A549 (cell line): ENCODE results near the gene CD300LF. TPM values are rescaled to one million over a fixed set of nuclear protein-coding genes. Genes with fewer than 3 reads are reported as not detected.
A peak's percentile ranks its signal among the peaks of the same experiment; 100 is the strongest.

Experiments used
- ATAC-seq, 2 experiments: fragments of 200-7000 bp in 1 of 2; fragments of >200 bp in 1 of 2; cut with Nextera tagmentation in 1 of 2; cut with Tn5 transposase in 1 of 2; 3 replicates each; pipeline versions ENCODE4 v1.8.0 to v1.9.1; 2018 to 2020; ENCODE audit warnings: mild to moderate bottlenecking in 1 of 2, moderate library complexity in 1 of 2
- CTCF ChIA-PET: fragments of 300-600 bp; sonication (Branson Sonifier 250); formaldehyde crosslinking; extraction: SDS; loops from one replicate; lab custom pipeline; 2021; ENCODE audit warnings: antibody characterized with exemption, inconsistent platforms; lab: Yijun Ruan, JAX
- POLR2A ChIA-PET: fragments of 350-600 bp; formaldehyde crosslinking; extraction: SDS; loops from one replicate; lab custom pipeline; 2021; ENCODE audit warnings: antibody characterized with exemption, inconsistent platforms; lab: Yijun Ruan, JAX
- DNase-seq, 2 experiments: peaks; one replicate each; pipeline versions ENCODE4 v3.0.0 to v3.0.0-alpha.2; 2011 to 2016; ENCODE audit warnings: low read depth in 1 of 2, low spot score in 1 of 2
- FAIRE-seq: peaks from 2 replicates; lab custom pipeline; 2011; peaks lifted over from hg19 to GRCh38; lab: Jason Lieb, UNC
- H3K27ac ChIP-seq, 2 experiments: fragments of >200 bp; sonication (Bioruptor Twin); formaldehyde crosslinking; 3 replicates each; pipeline ENCODE4 v1.5.1; 2016 to 2017
- H3K4me1 ChIP-seq: fragments of >200 bp; sonication (Bioruptor Twin); formaldehyde crosslinking; 3 replicates; pipeline ENCODE4 v1.6.1; 2016
- H3K4me2 ChIP-seq: fragments of >200 bp; sonication (Bioruptor Twin); formaldehyde crosslinking; 3 replicates; pipeline ENCODE4 v1.6.1; 2016
- H3K4me3 ChIP-seq: fragments of >200 bp; sonication (Bioruptor Twin); formaldehyde crosslinking; 3 replicates; pipeline ENCODE4 v1.5.1; 2016
- H3K9me3 ChIP-seq: fragments of >200 bp; sonication (Bioruptor Twin); formaldehyde crosslinking; 3 replicates; pipeline ENCODE4 v1.6.1; 2016
- CBX8 ChIP-seq: fragments of 200-600 bp; sonication (generic); IDR thresholded peaks from 2 replicates; pipeline ENCODE4 v1.6.1; 2016
- CEBPB ChIP-seq, 2 experiments: fragments of >200 bp in 1 of 2; sonication (Bioruptor Twin) in 1 of 2; formaldehyde crosslinking in 1 of 2; IDR thresholded peaks; 2 replicates each; pipeline ENCODE4 v1.6.1; 2012 to 2016
- CHD2 ChIP-seq: fragments of 150-350 bp; IDR thresholded peaks from 2 replicates; pipeline ENCODE4 v1.6.1; 2014; ENCODE audit warnings: low read length; ENCODE audit not compliant: partially characterized antibody
- EHF ChIP-seq: fragments of 250-450 bp; sonication (Bioruptor Pico); IDR thresholded peaks from 2 replicates; pipeline ENCODE4 v1.5.0; 2020; ENCODE audit warnings: mild to moderate bottlenecking
- EHMT2 ChIP-seq: fragments of 200-600 bp; sonication (generic); IDR thresholded peaks from 2 replicates; pipeline ENCODE4 v1.6.1; 2016; ENCODE audit warnings: antibody characterized with exemption, low read depth, mild to moderate bottlenecking, moderate library complexity
- FOSL2 ChIP-seq, 2 experiments: fragments of 450-650 bp in 1 of 2; fragments of >200 bp in 1 of 2; sonication (Bioruptor Twin) in 1 of 2; formaldehyde crosslinking; IDR thresholded peaks; 2 replicates each; pipeline versions ENCODE4 v1.5.0 to v1.6.1; 2016 to 2020; ENCODE audit warnings: mild to moderate bottlenecking in 1 of 2, moderate library complexity in 1 of 2
- HDAC2 ChIP-seq: fragments of 200-600 bp; sonication (generic); IDR thresholded peaks from 2 replicates; pipeline ENCODE4 v1.6.1; 2016
- HOXB13 ChIP-seq: fragments of 250-450 bp; sonication (Bioruptor Pico); IDR thresholded peaks from 2 replicates; pipeline ENCODE4 v1.5.0; 2020; ENCODE audit warnings: low read depth, mild to moderate bottlenecking, moderate library complexity
- JUN ChIP-seq, 2 experiments: fragments of >200 bp; sonication (Bioruptor Twin); formaldehyde crosslinking; IDR thresholded peaks; 2 replicates in 1 of 2; 3 replicates in 1 of 2; pipeline ENCODE4 v1.6.1; 2016 to 2017
- KDM1A ChIP-seq: fragments of 200-600 bp; sonication (generic); IDR thresholded peaks from 2 replicates; pipeline ENCODE4 v1.6.1; 2016; ENCODE audit warnings: low read depth, mild to moderate bottlenecking
- NFE2L2 ChIP-seq: fragments of 150-350 bp; conservative IDR thresholded peaks from 2 replicates; pipeline ENCODE4 v1.6.1; 2014; ENCODE audit warnings: low read length
- NPAS2 ChIP-seq: fragments of 250-450 bp; sonication (Bioruptor Pico); IDR thresholded peaks from 2 replicates; pipeline ENCODE4 v1.8.0; 2022; ENCODE audit warnings: mild to moderate bottlenecking, moderate library complexity, borderline replicate concordance
- NR3C1 ChIP-seq: fragments of >200 bp; sonication (Bioruptor Twin); formaldehyde crosslinking; IDR thresholded peaks from 3 replicates; pipeline ENCODE4 v1.6.1; 2017
- POLR2AphosphoS2 ChIP-seq: conservative IDR thresholded peaks from 2 replicates; pipeline ENCODE4 v1.6.1; 2012; ENCODE audit warnings: low read length, improper control_type of control experiment, inconsistent platforms
- RAD21 ChIP-seq, 2 experiments: fragments of >200 bp in 1 of 2; sonication (Bioruptor Twin) in 1 of 2; formaldehyde crosslinking in 1 of 2; IDR thresholded peaks in 1 of 2; conservative IDR thresholded peaks in 1 of 2; 2 replicates in 1 of 2; 3 replicates in 1 of 2; pipeline ENCODE4 v1.6.1; 2012 to 2018; ENCODE audit warnings: inconsistent platforms in 1 of 2
- RCOR1 ChIP-seq: fragments of 150-350 bp; IDR thresholded peaks from 2 replicates; pipeline ENCODE4 v1.6.1; 2014; ENCODE audit warnings: antibody characterized with exemption, low read length, low read depth
- RFX5 ChIP-seq: fragments of 450-650 bp; IDR thresholded peaks from 2 replicates; pipeline ENCODE4 v1.7.1; 2014; ENCODE audit warnings: antibody characterized with exemption, mild to moderate bottlenecking, moderate library complexity
- RNF2 ChIP-seq: fragments of 200-600 bp; sonication (generic); IDR thresholded peaks from 2 replicates; pipeline ENCODE4 v1.6.1; 2016; ENCODE audit warnings: low read depth, mild to moderate bottlenecking, antibody characterized with exemption, moderate library complexity, borderline replicate concordance
- SREBF2 ChIP-seq: fragments of 450-650 bp; IDR thresholded peaks from 2 replicates; pipeline ENCODE4 v1.6.1; 2014; ENCODE audit warnings: mild to moderate bottlenecking, moderate library complexity
- TFCP2L1 ChIP-seq: fragments of 250-450 bp; sonication (Bioruptor Pico); IDR thresholded peaks from 2 replicates; pipeline ENCODE4 v1.5.0; 2021; ENCODE audit warnings: mild to moderate bottlenecking
- WGBS: methylation state at CpG from one replicate; pipeline ENCODE4 v1.1.6; 2017; ENCODE audit errors: missing lambda C conversion rate; 5-methylcytosine and 5-hydroxymethylcytosine counted together
- polyA plus RNA-seq, 4 experiments: library from polyadenylated mRNA; depleted of rRNA in 3 of 4; stranded (reverse); fragments of >200 nt; fragmentation: RNase III in 1 of 4; extraction: RNeasy Plus Mini Kit Qiagen cat#74134 plus additional on column Dnase treatment in 1 of 4; gene quantifications; 2 replicates in 3 of 4; 3 replicates in 1 of 4; pipeline ENCODE4 v1.2.3, GENCODE V29; 2011 to 2017
- TF ChIP-seq, protein P1 (sequence below): fragments of 150-350 bp; IDR thresholded peaks from 2 replicates; pipeline ENCODE4 v1.6.1; 2014; ENCODE audit warnings: low read depth, mild to moderate bottlenecking, low read length
- TF ChIP-seq, protein P2 (sequence below): IDR thresholded peaks from 2 replicates; pipeline ENCODE4 v1.6.1; 2012
- TF ChIP-seq, protein P3 (sequence below): IDR thresholded peaks from 2 replicates; pipeline ENCODE4 v1.6.1; 2012; ENCODE audit warnings: low read depth, borderline replicate concordance

The CD300LF gene
- polyA plus RNA-seq, 2 of the 4 experiments (the other 2 are of a cell fraction) = not detected

DNA sequence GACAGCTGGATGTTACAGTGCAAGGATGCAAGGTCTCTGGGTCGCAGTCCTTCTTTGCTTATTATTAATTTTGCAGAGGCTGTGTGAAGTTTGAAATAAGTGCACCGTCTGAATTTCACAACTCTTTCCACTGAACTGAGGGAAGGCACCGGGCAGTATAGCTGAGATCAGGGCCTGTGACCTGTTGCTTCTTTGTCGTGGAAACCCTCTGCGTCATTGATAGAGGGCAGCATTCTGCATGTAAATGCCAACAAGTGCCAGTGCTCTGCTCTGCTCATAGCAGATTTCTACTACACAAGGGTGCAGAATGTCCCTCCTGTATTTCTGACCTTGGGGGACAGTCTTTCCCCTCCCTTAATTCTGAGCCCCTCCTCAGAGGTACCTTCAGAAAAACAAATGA lies 26.0 kb downstream of the CD300LF start:
- Histone ChIP-seq H3K4me3 (no peak overlapping the region), H3K27ac (no peak overlapping the region), H3K4me2 (no peak overlapping the region), H3K4me1 (no peaks in the 10 kb centered on the region), H3K9me3 (no peaks in the 10 kb centered on the region)
- ATAC-seq (peak; percentile 65 to 75; a peak in 4 of 6 replicates), DNase-seq (peak in 1 of 2 experiments; percentile 29), FAIRE-seq (no peak)
- 30% methylated on average over 5 of the region's 5 CpGs for WGBS
- TF ChIP-seq NR3C1 = no peak
- no peak for TF ChIP-seq POLR2AphosphoS2
- TF ChIP-seq RCOR1 = no peak
- TF ChIP-seq NPAS2 (CRISPR knock-in tag) = no peak
- no peak for TF ChIP-seq CBX8
- no peak for TF ChIP-seq NFE2L2
- no peak for TF ChIP-seq CHD2
- TF ChIP-seq RAD21 (conservative IDR thresholded peaks at IDR 0.05 in 1 of 2, IDR thresholded peaks at IDR 0.05 in 1 of 2) = no peak
- TF ChIP-seq JUN (IDR thresholded peaks at IDR 0.05) = no peak
- TF ChIP-seq CEBPB (IDR thresholded peaks at IDR 0.05) = no peak
- TF ChIP-seq EHMT2 = no peak
- no peak for TF ChIP-seq HDAC2
- ChIA-PET POLR2A (no interaction called here), CTCF (interaction anchor here (0.6 to 2.9 kb wide), 9 partner anchors 11 to 121 kb away, joined by 3 to 14 read pairs (median 4); no protein-coding TSS in a partner anchor)

DNA sequence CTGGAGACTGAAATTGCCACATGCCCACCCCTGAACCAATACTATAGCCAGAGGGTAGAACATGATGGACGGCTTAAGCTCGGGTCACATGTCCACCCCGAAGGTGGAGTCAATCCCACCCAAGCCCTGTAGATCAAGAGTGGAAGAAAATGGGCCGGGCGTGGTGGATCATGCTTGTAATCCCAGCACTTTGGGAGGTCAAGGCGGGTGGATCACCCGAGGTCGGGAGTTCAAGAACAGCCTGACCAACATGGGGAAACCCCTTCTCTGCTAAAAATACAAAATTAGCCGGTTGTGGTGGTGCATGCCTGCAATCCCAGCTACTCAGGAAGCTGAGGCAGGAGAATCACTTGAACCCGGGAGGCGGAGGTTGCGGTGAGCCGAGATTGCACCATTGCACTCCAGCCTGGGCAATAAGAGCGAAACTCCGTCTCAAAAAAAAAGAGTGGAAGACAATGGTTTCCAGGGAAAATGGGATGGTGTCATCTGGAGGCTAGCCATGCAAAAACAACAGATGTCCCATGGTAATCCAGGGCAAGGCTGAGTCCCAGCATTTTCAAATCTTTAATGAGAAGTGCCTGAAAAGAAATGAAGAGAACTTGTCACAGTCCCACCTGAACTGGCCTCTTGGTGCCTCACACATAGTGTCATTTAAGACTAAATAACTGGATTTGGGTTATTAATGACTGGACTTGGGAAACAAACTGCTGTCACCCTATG lies 30.1 kb downstream of the CD300LF start:
- Histone ChIP-seq H3K4me3 (no peak overlapping the region), H3K4me2 (no peak overlapping the region), H3K27ac (no peak overlapping the region), H3K9me3 (no peaks in the 10 kb centered on the region), H3K4me1 (peaks cover 11% of the 10 kb centered on the region)
- TF ChIP-seq HOXB13 (CRISPR knock-in tag) = no peak
- WGBS = 42% methylated on average over 15 of the region's 15 CpGs
- CTCF ChIA-PET = interaction anchor here (0.6 to 2.0 kb wide), 5 partner anchors 10 to 64 kb away, joined by 3 to 10 read pairs (median 4); no protein-coding TSS in a partner anchor
- DNase-seq (no peak), ATAC-seq (no peak), FAIRE-seq (no peak)
- POLR2A ChIA-PET = no interaction called here

DNA sequence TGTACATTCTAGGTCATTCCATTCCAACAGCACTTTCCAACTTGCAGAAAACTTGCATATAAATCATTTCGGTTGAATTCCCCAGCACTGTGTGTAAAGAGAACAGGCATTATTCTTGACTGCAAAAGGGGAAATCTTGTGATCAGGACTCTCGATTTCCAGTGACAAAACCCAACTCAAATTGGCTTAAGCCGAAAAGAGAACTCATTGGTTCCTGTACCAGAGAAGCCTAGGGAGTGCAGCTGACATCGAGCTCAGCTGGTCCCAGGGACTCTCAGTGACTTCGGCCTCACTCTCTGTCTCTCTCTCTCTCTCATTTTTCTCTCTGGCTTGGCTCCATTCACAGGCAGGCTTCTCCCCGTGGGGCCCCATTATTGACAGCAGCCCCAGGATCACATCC lies 30.7 kb downstream of the CD300LF start:
- Histone ChIP-seq H3K27ac (no peak overlapping the region), H3K4me1 (peaks cover 16% of the 10 kb centered on the region), H3K4me3 (no peak overlapping the region), H3K9me3 (no peaks in the 10 kb centered on the region), H3K4me2 (no peak overlapping the region)
- POLR2A ChIA-PET = no interaction called here
- no peak for DNase-seq
- no peak for FAIRE-seq
- no peak for TF ChIP-seq KDM1A
- TF ChIP-seq RFX5 = no peak
- TF ChIP-seq, protein P1, sequence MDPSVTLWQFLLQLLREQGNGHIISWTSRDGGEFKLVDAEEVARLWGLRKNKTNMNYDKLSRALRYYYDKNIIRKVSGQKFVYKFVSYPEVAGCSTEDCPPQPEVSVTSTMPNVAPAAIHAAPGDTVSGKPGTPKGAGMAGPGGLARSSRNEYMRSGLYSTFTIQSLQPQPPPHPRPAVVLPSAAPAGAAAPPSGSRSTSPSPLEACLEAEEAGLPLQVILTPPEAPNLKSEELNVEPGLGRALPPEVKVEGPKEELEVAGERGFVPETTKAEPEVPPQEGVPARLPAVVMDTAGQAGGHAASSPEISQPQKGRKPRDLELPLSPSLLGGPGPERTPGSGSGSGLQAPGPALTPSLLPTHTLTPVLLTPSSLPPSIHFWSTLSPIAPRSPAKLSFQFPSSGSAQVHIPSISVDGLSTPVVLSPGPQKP = no peak
- TF ChIP-seq RNF2 = no peak
- no peak for TF ChIP-seq FOSL2 (IDR thresholded peaks at IDR 0.05)
- no peak for TF ChIP-seq FOSL2 (CRISPR knock-in tag; IDR thresholded peaks at IDR 0.05)
- TF ChIP-seq HDAC2 = no peak
- TF ChIP-seq SREBF2 = no peak
- TF ChIP-seq TFCP2L1 (CRISPR knock-in tag) = no peak
- TF ChIP-seq, protein P2, sequence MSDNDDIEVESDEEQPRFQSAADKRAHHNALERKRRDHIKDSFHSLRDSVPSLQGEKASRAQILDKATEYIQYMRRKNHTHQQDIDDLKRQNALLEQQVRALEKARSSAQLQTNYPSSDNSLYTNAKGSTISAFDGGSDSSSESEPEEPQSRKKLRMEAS = no peak
- TF ChIP-seq, protein P3, sequence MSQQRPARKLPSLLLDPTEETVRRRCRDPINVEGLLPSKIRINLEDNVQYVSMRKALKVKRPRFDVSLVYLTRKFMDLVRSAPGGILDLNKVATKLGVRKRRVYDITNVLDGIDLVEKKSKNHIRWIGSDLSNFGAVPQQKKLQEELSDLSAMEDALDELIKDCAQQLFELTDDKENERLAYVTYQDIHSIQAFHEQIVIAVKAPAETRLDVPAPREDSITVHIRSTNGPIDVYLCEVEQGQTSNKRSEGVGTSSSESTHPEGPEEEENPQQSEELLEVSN = no peak
- no peak for TF ChIP-seq EHF (CRISPR knock-in tag)
- TF ChIP-seq NFE2L2 = no peak
- TF ChIP-seq NPAS2 (CRISPR knock-in tag) = no peak
- TF ChIP-seq CHD2 = no peak
- no peak for TF ChIP-seq CBX8
- no peak for ATAC-seq
- CTCF ChIA-PET = interaction anchor here (0.6 to 2.0 kb wide), 7 partner anchors 10 to 64 kb away, joined by 3 to 10 read pairs (median 3); no protein-coding TSS in a partner anchor
- WGBS = 34% methylated on average over 6 of the region's 6 CpGs
